Psoas muscle (tissue), 8 donors: ENCODE results near the gene HLA-DOB. TPM values are rescaled to one million over a fixed set of nuclear protein-coding genes. Genes with fewer than 3 reads are reported as not detected.

Source experiments
- ATAC-seq, 4 donors: fragments of 200-7000 bp; cut with Tn5 transposase; one replicate each; pipeline ENCODE4 v1.9.1; 2020; ENCODE audit warnings: moderate library complexity in 3 of 4, mild to moderate bottlenecking in 2 of 4
- DNase-seq, 2 donors: peaks; one replicate each; pipeline ENCODE4 v3.0.0-alpha.2; 2020
- H3K27ac ChIP-seq: fragments of 200-600 bp; one replicate; pipeline ENCODE4 v1.8.0; 2022
- H3K27me3 ChIP-seq, 3 donors: fragments of 200-600 bp in 1 of 3; one replicate each; pipeline versions ENCODE4 v1.6.1 to v1.8.0; 2013 to 2022; ENCODE audit warnings: low read length in 2 of 3, mild to moderate bottlenecking in 2 of 3, moderate library complexity in 1 of 3; ENCODE audit not compliant: insufficient read depth in 3 of 3
- H3K36me3 ChIP-seq, 2 donors: fragments of 200-600 bp in 1 of 2; one replicate each; pipeline versions ENCODE4 v1.6.1 to v1.8.0; 2013 to 2022; ENCODE audit warnings: low read depth in 1 of 2, mild to moderate bottlenecking in 1 of 2, moderate library complexity in 1 of 2; ENCODE audit not compliant: insufficient read depth in 1 of 2
- H3K4me1 ChIP-seq: fragments of 200-600 bp; one replicate; pipeline ENCODE4 v1.8.0; 2022
- H3K4me3 ChIP-seq: fragments of 200-600 bp; one replicate; pipeline ENCODE4 v1.8.0; 2022; ENCODE audit warnings: mild to moderate bottlenecking
- H3K9me3 ChIP-seq: fragments of 200-600 bp; one replicate; pipeline ENCODE4 v1.8.0; 2022
- CTCF ChIP-seq: fragments of 200-600 bp; IDR thresholded peaks from one replicate; pipeline ENCODE4 v1.8.0; 2022; ENCODE audit warnings: antibody characterized with exemption
- WGBS, 3 donors: extraction: QIAGEN DNeasy Blood & Tissue Kit; methylation state at CpG; one replicate each; pipeline versions ENCODE4 v1.1.6 to v1.1.7; 2013; 5-methylcytosine and 5-hydroxymethylcytosine counted together
- intact Hi-C, 2 donors: fragments of 100-400 bp; cut with DNase I; formaldehyde crosslinking; loops; one replicate each; pipeline versions ENCODE4 v1.11.0 to v1.14.2; 2022
- polyA plus RNA-seq, 3 donors: library from polyadenylated mRNA; stranded (reverse); fragments of 200-250 nt; gene quantifications; one replicate each; pipeline ENCODE4 v1.2.3, GENCODE V29; 2013
- total RNA-seq, 4 donors: library from RNA; stranded (reverse); fragmentation: NEBNext Ultra II Directional in 2 of 4; extraction: Animal tissue kit (Norgen Biotek cat#: 25700) in 2 of 4; gene quantifications; one replicate each; pipeline versions ENCODE4 v1.2.1 to v1.2.4, GENCODE V29; 2021 to 2023
- donor health status: healthy with polysubstance abuse.
- donor health status: DM: no; HTN: no; CAD: no; lungs with moderate emphysema.
- donor health status: Bipolar disorder and iron deficiency.
- donor health status: healthy.
- donor health status: DM: yes; HTN: yes; CAD: no.
- donor health status: DM: no; HTN: no; CAD: no.
- donor health status: DM: no; HTN: no; CAD: no.
- donor health status: DM: yes; HTN: yes; CAD: no.

The HLA-DOB gene
- total and polyA plus RNA-seq, 7 donors, result 0.10 to 0.25 (median 0.20) TPM; not detected in 3

- intact Hi-C loops, result no loop called here
- no peaks in the 10 kb centered on the region for H3K9me3 ChIP-seq
- peak within 1 kb of the TSS; percentile 74 for H3K27ac ChIP-seq
- DNase-seq (peak; percentile 93 to 97), ATAC-seq (peak; percentile 97 to 99 (median 98))
- TF ChIP-seq CTCF, result peak; percentile 21
- peaks cover 2 to 45% of the 10 kb centered on the region in 2 donors for H3K36me3 ChIP-seq
- peak within 1 kb of the TSS; percentile 69 for H3K4me3 ChIP-seq
- 0 to 1% (median 0%) methylated on average over 37 to 40 of the region's 40 CpGs for whole genome bisulfite sequencing, 3 donors
- peaks cover 4% of the 10 kb centered on the region for H3K4me1 ChIP-seq
- no peaks in the 10 kb centered on the region for H3K27me3 ChIP-seq
Measured at GRCh38 chr6:32843979-32844838, 27.4 kb upstream of the HLA-DOB start, which contains the start of gene PSMB8. Gene PSMB8 (minus strand): TSS chr6:32844047. CDS start chr6:32843996, 51 bp downstream.

- H3K36me3 ChIP-seq, result peaks cover 0 to 38% of the 10 kb centered on the region in 2 donors
- no peak for TF ChIP-seq CTCF
- ATAC-seq (no peak), DNase-seq (peak; percentile 27 to 70)
- no peaks in the 10 kb centered on the region for H3K27me3 ChIP-seq
- H3K4me1 ChIP-seq, result peaks cover 4% of the 10 kb centered on the region
- intact Hi-C loops, result no loop called here
- H3K4me3 ChIP-seq, result peak overlapping the region; percentile 69
- WGBS, 3 donors, result 8 to 10% (median 10%) methylated on average over 24 to 28 of the region's 28 CpGs
- H3K27ac ChIP-seq, result peak overlapping the region; percentile 74
- H3K9me3 ChIP-seq, result no peaks in the 10 kb centered on the region
Measured at GRCh38 chr6:32843331-32843978, 26.7 kb upstream of the HLA-DOB start.

- Histone ChIP-seq H3K27me3 (no peaks in the 10 kb centered on the region), H3K4me1 (peaks cover 6% of the 10 kb centered on the region), H3K36me3 (peaks cover 0 to 30% of the 10 kb centered on the region in 2 donors), H3K27ac (no peak overlapping the region), H3K4me3 (peak overlapping the region; percentile 69), H3K9me3 (no peaks in the 10 kb centered on the region)
- intact Hi-C loops, result no loop called here
- 81 to 87% (median 85%) methylated on average over 8 of the region's 8 CpGs for WGBS, 3 donors
- no peak for TF ChIP-seq CTCF
- DNase-seq, result no peak
- no peak for ATAC-seq
Measured at GRCh38 chr6:32842690-32843089, 25.9 kb upstream of the HLA-DOB start.

GRCh38 chr6:32842021-32842650 is 25.3 kb upstream of the HLA-DOB start:
- Histone ChIP-seq H3K27me3 (no peaks in the 10 kb centered on the region), H3K4me3 (no peak overlapping the region), H3K36me3 (peaks cover 0 to 24% of the 10 kb centered on the region in 2 donors), H3K9me3 (no peaks in the 10 kb centered on the region), H3K4me1 (peaks cover 12% of the 10 kb centered on the region), H3K27ac (no peak overlapping the region)
- DNase-seq, result no peak
- WGBS, 3 donors, result 91 to 93% (median 93%) methylated on average over 6 of the region's 6 CpGs
- no peak for TF ChIP-seq CTCF
- ATAC-seq, result no peak
- intact Hi-C loops, result no loop called here
